ENCODE data around the gene PPM1F. TPM values are rescaled to one million over a fixed set of nuclear protein-coding genes. Genes with fewer than 3 reads are reported as not detected.
"Not testable (repeated sequence)": the region's sequence is repeated elsewhere in the genome, so short reads cannot be mapped to it uniquely, and the experiment has no call there.

The PPM1F gene
- total and polyA plus RNA-seq, 7 experiments from 2014 or later = 8.8 to 58.0 (median 25.3) TPM

DNA sequence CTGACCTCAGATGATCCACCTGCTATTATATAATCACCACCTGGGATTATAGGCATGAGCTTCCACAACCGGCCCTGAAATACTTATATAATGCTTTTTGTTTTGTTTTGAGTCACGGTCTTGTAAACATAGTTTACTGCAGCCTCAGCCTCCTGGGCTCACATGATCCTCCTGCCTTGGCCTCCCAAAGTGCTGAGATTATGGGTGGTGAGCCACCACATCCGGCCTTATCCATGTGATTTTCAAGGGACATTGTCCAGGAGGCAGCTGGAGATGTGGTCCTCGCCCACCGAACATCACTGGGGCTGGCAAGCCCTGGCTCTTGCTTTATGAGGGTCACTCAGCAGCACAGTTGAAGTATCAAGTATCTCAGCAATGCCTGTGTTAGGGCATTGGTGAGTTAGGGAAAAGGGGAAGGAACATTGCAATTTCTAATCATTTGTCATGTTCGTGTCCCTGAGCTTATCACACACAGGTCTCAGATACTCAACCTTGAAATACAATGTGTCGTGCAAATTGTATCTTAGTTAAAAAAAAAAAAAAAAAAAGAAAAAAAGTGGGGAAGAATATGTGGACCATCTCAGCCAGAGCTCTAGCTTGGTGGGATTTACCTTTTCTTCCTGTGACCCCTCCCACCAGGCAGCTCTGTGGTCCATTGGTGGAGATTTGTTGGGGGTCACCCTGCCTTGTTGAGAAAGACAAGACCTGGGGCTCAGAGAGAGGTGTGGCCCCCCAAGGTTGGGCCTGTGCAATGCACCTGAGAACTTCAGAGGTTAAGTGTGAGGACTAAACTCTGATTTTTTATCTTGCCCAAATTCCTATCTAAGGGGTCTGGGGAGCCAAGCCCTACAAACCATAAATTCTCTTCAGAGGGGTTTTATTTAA, 44.8 kb downstream of the PPM1F start:
- Mint-ChIP-seq H3K27ac (no peak overlapping the region), H3K4me3 (no peak overlapping the region), H3K9me3 (no peaks in the 10 kb centered on the region), H3K36me3 (peaks cover 0 to 10% (median 0%) of the 10 kb centered on the region in 5 donors), H3K4me1 (no peaks in the 10 kb centered on the region), H3K27me3 (peaks cover 0 to 5% (median 0%) of the 10 kb centered on the region in 5 donors)
- no peak overlapping the region for H3K4me3 ChIP-seq (ENCODE audit: low read length)
- H3K9me3 ChIP-seq (ENCODE audit: control insufficient read depth in 2 of 3, low read length in 3 of 3) = no peaks in the 10 kb centered on the region
- CTCF ChIA-PET = no interaction called here
- no peak overlapping the region for H3K27ac ChIP-seq (ENCODE audit: low read depth, low read length)
- intact Hi-C loops (cut with micrococcal nuclease) = no loop called here
- POLR2A ChIA-PET = interaction anchor here (1.4 kb wide), 1 partner anchor 11 kb away, joined by 3 read pairs; no protein-coding TSS in a partner anchor
- H3K27me3 ChIP-seq (ENCODE audit: control insufficient read depth in 2 of 2, insufficient read depth in 2 of 2, low read length in 2 of 2) = no peaks in the 10 kb centered on the region
- no peaks in the 10 kb centered on the region for H3K4me1 ChIP-seq (ENCODE audit: control insufficient read depth in 2 of 2, insufficient read depth in 2 of 2, low read length in 2 of 2)
- ATAC-seq (no peak), DNase-seq (no peak)
- H3K36me3 ChIP-seq (ENCODE audit: control insufficient read depth in 2 of 3, insufficient read depth in 3 of 3, low read length in 3 of 3) = no peaks in the 10 kb centered on the region

- ATAC-seq; intact Hi-C loops (cut with micrococcal nuclease); H3K27ac ChIP-seq (ENCODE audit: low read depth, low read length); H3K36me3 ChIP-seq (ENCODE audit: control insufficient read depth in 2 of 3, insufficient read depth in 3 of 3, low read length in 3 of 3); CTCF ChIA-PET; H3K27ac Mint-ChIP-seq; H3K4me1 Mint-ChIP-seq; H3K27me3 ChIP-seq (ENCODE audit: control insufficient read depth in 2 of 2, insufficient read depth in 2 of 2, low read length in 2 of 2); DNase-seq; H3K4me3 Mint-ChIP-seq; POLR2A ChIA-PET; H3K27me3 Mint-ChIP-seq; H3K9me3 ChIP-seq (ENCODE audit: control insufficient read depth in 2 of 3, low read length in 3 of 3); H3K9me3 Mint-ChIP-seq; H3K4me1 ChIP-seq (ENCODE audit: control insufficient read depth in 2 of 2, insufficient read depth in 2 of 2, low read length in 2 of 2); H3K4me3 ChIP-seq (ENCODE audit: low read length): not testable (repeated sequence)
- H3K36me3 Mint-ChIP-seq = peaks cover 0 to 10% (median 0%) of the 10 kb centered on the region in 5 donors
These were observed 47.4 kb downstream of the PPM1F start for GRCh38 chr22:21905234-21905633.

- no peaks in the 10 kb centered on the region for H3K9me3 Mint-ChIP-seq
- no peak overlapping the region for H3K27ac Mint-ChIP-seq
- Histone ChIP-seq H3K36me3 (ENCODE audit: control insufficient read depth in 2 of 3, insufficient read depth in 3 of 3, low read length in 3 of 3) (no peaks in the 10 kb centered on the region), H3K27ac (ENCODE audit: low read depth, low read length) (no peak overlapping the region), H3K4me1 (ENCODE audit: control insufficient read depth in 2 of 2, insufficient read depth in 2 of 2, low read length in 2 of 2) (no peaks in the 10 kb centered on the region), H3K4me3 (ENCODE audit: low read length) (no peak overlapping the region), H3K9me3 (ENCODE audit: control insufficient read depth in 2 of 3, low read length in 3 of 3) (no peaks in the 10 kb centered on the region), H3K27me3 (ENCODE audit: control insufficient read depth in 2 of 2, insufficient read depth in 2 of 2, low read length in 2 of 2) (no peaks in the 10 kb centered on the region)
- intact Hi-C loops (cut with micrococcal nuclease) = no loop called here
- ChIA-PET POLR2A (no interaction called here), CTCF (no interaction called here)
- ATAC-seq (no peak), DNase-seq (no peak)
- H3K27me3 Mint-ChIP-seq = peaks cover 0 to 3% (median 0%) of the 10 kb centered on the region in 5 donors
- H3K4me3 Mint-ChIP-seq = no peak overlapping the region
- H3K4me1 Mint-ChIP-seq = no peaks in the 10 kb centered on the region
- peaks cover 0 to 10% (median 0%) of the 10 kb centered on the region in 5 donors for H3K36me3 Mint-ChIP-seq
These were observed 48.3 kb downstream of the PPM1F start for GRCh38 chr22:21904250-21904789.

GRCh38 chr22:21903283-21903682, 49.4 kb downstream of the PPM1F start:
- Mint-ChIP-seq H3K36me3 (peaks cover 0 to 10% (median 0%) of the 10 kb centered on the region in 5 donors), H3K9me3 (no peaks in the 10 kb centered on the region), H3K27ac (no peak overlapping the region), H3K27me3 (peaks cover 0 to 6% (median 0%) of the 10 kb centered on the region in 5 donors), H3K4me1 (no peaks in the 10 kb centered on the region), H3K4me3 (no peak overlapping the region)
- no peak overlapping the region for H3K27ac ChIP-seq (ENCODE audit: low read depth, low read length)
- ATAC-seq = no peak
- no peaks in the 10 kb centered on the region for H3K27me3 ChIP-seq (ENCODE audit: control insufficient read depth in 2 of 2, insufficient read depth in 2 of 2, low read length in 2 of 2)
- no peak overlapping the region for H3K4me3 ChIP-seq (ENCODE audit: low read length)
- CTCF ChIA-PET = no interaction called here
- H3K9me3 ChIP-seq (ENCODE audit: control insufficient read depth in 2 of 3, low read length in 3 of 3) = no peaks in the 10 kb centered on the region
- H3K4me1 ChIP-seq (ENCODE audit: control insufficient read depth in 2 of 2, insufficient read depth in 2 of 2, low read length in 2 of 2) = no peaks in the 10 kb centered on the region
- intact Hi-C loops (cut with micrococcal nuclease) = no loop called here
- DNase-seq = no peak
- H3K36me3 ChIP-seq (ENCODE audit: control insufficient read depth in 2 of 3, insufficient read depth in 3 of 3, low read length in 3 of 3) = no peaks in the 10 kb centered on the region
- POLR2A ChIA-PET = no interaction called here

DNA sequence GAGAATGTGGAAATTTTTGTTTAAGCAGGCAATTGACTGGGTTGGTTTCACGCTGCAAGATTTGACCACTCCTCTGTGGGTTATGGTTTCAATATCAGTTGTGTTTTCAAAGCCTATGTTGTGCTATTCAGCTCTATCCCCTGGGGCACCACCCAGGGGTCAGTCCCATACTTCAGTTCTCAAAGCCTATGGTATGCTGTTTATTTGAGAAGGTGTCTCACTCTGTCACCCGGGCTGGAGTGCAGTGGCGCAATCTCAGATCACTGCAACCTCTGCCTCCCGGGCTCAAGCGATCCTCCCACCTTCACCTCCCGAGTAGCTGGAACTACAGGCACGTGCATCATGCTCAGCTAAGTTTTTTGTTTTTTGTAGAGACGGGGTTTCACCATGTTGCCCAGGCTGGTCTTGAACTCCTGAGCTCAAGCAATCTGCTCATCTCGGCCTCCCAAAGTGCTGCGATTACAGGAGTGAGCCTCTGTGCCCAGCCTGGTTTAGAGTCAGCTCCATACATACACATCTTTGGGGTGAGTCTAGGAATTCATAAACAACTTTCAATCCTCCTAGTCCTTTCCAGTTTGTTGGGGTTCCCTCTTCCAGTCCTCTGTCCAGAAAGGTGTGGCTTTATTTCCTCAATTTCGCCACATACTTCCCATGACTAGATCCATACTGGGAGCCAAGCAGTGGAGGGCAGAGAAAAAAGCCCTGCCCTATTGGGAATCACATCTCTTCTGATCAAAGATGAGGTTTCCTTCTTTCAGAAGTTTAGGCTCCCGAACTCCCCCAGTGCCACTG, 50.2 kb downstream of the PPM1F start:
- DNase-seq = no peak
- Mint-ChIP-seq H3K4me3 (no peak overlapping the region), H3K36me3 (peaks cover 0 to 10% (median 0%) of the 10 kb centered on the region in 5 donors), H3K27me3 (peaks cover 0 to 11% (median 0%) of the 10 kb centered on the region in 5 donors), H3K27ac (peak overlapping the region in 1 of 9 donors; percentile 59), H3K4me1 (no peaks in the 10 kb centered on the region), H3K9me3 (no peaks in the 10 kb centered on the region)
- no peak for ATAC-seq
- H3K27me3 ChIP-seq (ENCODE audit: control insufficient read depth in 2 of 2, insufficient read depth in 2 of 2, low read length in 2 of 2) = no peaks in the 10 kb centered on the region
- H3K36me3 ChIP-seq (ENCODE audit: control insufficient read depth in 2 of 3, insufficient read depth in 3 of 3, low read length in 3 of 3) = no peaks in the 10 kb centered on the region
- POLR2A ChIA-PET = no interaction called here
- intact Hi-C loops (cut with micrococcal nuclease) = no loop called here
- no peak overlapping the region for H3K4me3 ChIP-seq (ENCODE audit: low read length)
- H3K9me3 ChIP-seq (ENCODE audit: control insufficient read depth in 2 of 3, low read length in 3 of 3) = no peaks in the 10 kb centered on the region
- no peaks in the 10 kb centered on the region for H3K4me1 ChIP-seq (ENCODE audit: control insufficient read depth in 2 of 2, insufficient read depth in 2 of 2, low read length in 2 of 2)
- CTCF ChIA-PET = no interaction called here
- H3K27ac ChIP-seq (ENCODE audit: low read depth, low read length) = no peak overlapping the region

GRCh38 chr22:21898354-21898896, 54.2 kb downstream of the PPM1F start:
- Mint-ChIP-seq H3K27ac (no peak overlapping the region), H3K9me3 (peaks cover 0 to 2% (median 0%) of the 10 kb centered on the region in 11 donors), H3K4me3 (no peak overlapping the region), H3K27me3 (peaks cover 0 to 22% (median 0%) of the 10 kb centered on the region in 5 donors), H3K36me3 (no peaks in the 10 kb centered on the region), H3K4me1 (no peaks in the 10 kb centered on the region)
- Histone ChIP-seq H3K4me3 (ENCODE audit: low read length) (no peak overlapping the region), H3K36me3 (ENCODE audit: control insufficient read depth in 2 of 3, insufficient read depth in 3 of 3, low read length in 3 of 3) (no peaks in the 10 kb centered on the region), H3K9me3 (ENCODE audit: control insufficient read depth in 2 of 3, low read length in 3 of 3) (no peaks in the 10 kb centered on the region), H3K4me1 (ENCODE audit: control insufficient read depth in 2 of 2, insufficient read depth in 2 of 2, low read length in 2 of 2) (no peaks in the 10 kb centered on the region), H3K27me3 (ENCODE audit: control insufficient read depth in 2 of 2, insufficient read depth in 2 of 2, low read length in 2 of 2) (no peaks in the 10 kb centered on the region), H3K27ac (ENCODE audit: low read depth, low read length) (no peak overlapping the region)
- intact Hi-C loops (cut with micrococcal nuclease) = no loop called here
- ATAC-seq (no peak), DNase-seq (no peak)
- ChIA-PET POLR2A (no interaction called here), CTCF (interaction anchor here (0.6 kb wide), 1 partner anchor 79 kb away, joined by 3 read pairs; no protein-coding TSS in a partner anchor)

All from naive thymus-derived CD4-positive, alpha-beta T cell (primary cell).